ENCODE results near the gene ONECUT2. TPM values are rescaled to one million over a fixed set of nuclear protein-coding genes. Genes with fewer than 3 reads are reported as not detected.

The ONECUT2 gene
- total and polyA plus RNA-seq, 9 donors = under 0.01 to 0.30 (median 0.10) TPM

- no peak for DNase-seq
- intact Hi-C loops (cut with DNase I) = no loop called here
- no peaks in the 10 kb centered on the region for H3K4me1 ChIP-seq (ENCODE audit: insufficient read depth)
- no peak overlapping the region for H3K27ac ChIP-seq
- no peaks in the 10 kb centered on the region for H3K9me3 ChIP-seq
- no peaks in the 10 kb centered on the region for H3K27me3 ChIP-seq
- no peaks in the 10 kb centered on the region for H3K36me3 ChIP-seq
- no peak overlapping the region for H3K4me3 ChIP-seq
- no peak for TF ChIP-seq POLR2A (IDR thresholded peaks at IDR 0.05)
- TF ChIP-seq EP300 (IDR thresholded peaks at IDR 0.05) = no peak
- no peak for TF ChIP-seq CTCF (IDR thresholded peaks at IDR 0.05)
- 69 to 83% (median 75%) methylated on average over 4 of the region's 4 CpGs for WGBS, 3 donors
Observed at GRCh38 chr18:57416542-57416941, 18.6 kb upstream of the ONECUT2 start.

GRCh38 chr18:57422313-57422872 lies 12.8 kb upstream of the ONECUT2 start:
- TF ChIP-seq CTCF (IDR thresholded peaks at IDR 0.05) (no peak), POLR2A (IDR thresholded peaks at IDR 0.05) (no peak), EP300 (IDR thresholded peaks at IDR 0.05) (no peak)

DNA sequence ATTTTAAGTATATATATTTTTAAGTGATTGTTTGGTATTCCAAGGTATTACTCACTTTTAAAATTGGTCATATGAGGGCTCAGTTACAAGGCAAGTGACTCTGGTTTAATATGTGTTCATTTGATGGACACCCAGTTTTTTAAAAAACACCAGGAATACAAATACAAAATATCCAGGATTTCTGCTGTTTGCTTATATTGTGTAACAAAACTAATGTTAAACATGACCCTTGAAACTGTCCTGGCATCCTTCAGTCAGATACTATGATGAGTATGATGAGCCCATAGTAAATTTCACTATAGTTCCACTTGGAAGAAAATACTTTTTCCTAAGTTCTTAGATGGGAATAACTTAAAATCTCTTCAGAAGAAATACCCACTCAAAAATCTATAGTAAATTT lies 11.4 kb upstream of the ONECUT2 start:
- no peak for DNase-seq
- TF ChIP-seq CTCF (IDR thresholded peaks at IDR 0.05) (no peak), EP300 (IDR thresholded peaks at IDR 0.05) (no peak), POLR2A (IDR thresholded peaks at IDR 0.05) (no peak)
- Histone ChIP-seq H3K27me3 (peaks cover 8% of the 10 kb centered on the region), H3K9me3 (peaks cover 0 to 8% of the 10 kb centered on the region in 2 donors), H3K4me1 (ENCODE audit: insufficient read depth) (peaks cover 6% of the 10 kb centered on the region), H3K36me3 (no peaks in the 10 kb centered on the region), H3K4me3 (no peak overlapping the region), H3K27ac (no peak overlapping the region)
- intact Hi-C loops (cut with DNase I) = no loop called here

More at GRCh38 chr18:57422313-57422872, 12.8 kb upstream of the ONECUT2 start:
- no peaks in the 10 kb centered on the region for H3K9me3 ChIP-seq
- H3K4me3 ChIP-seq = no peak overlapping the region
- WGBS, 3 donors = 65 to 72% (median 72%) methylated on average over 3 of the region's 3 CpGs
- no peaks in the 10 kb centered on the region for H3K27me3 ChIP-seq
- no peaks in the 10 kb centered on the region for H3K4me1 ChIP-seq (ENCODE audit: insufficient read depth)
- H3K36me3 ChIP-seq = no peaks in the 10 kb centered on the region
- intact Hi-C loops (cut with DNase I) = no loop called here
- H3K27ac ChIP-seq = no peak overlapping the region
- no peak for DNase-seq

- Histone ChIP-seq H3K4me1 (ENCODE audit: insufficient read depth) (peaks cover 7% of the 10 kb centered on the region), H3K4me3 (no peak overlapping the region), H3K27me3 (peaks cover 8% of the 10 kb centered on the region), H3K27ac (no peak overlapping the region), H3K36me3 (no peaks in the 10 kb centered on the region), H3K9me3 (peaks cover 0 to 11% of the 10 kb centered on the region in 2 donors)
- TF ChIP-seq CTCF (IDR thresholded peaks at IDR 0.05) = no peak
- no peak for TF ChIP-seq EP300 (IDR thresholded peaks at IDR 0.05)
- no peak for TF ChIP-seq POLR2A (IDR thresholded peaks at IDR 0.05)
- 56 to 69% (median 61%) methylated on average over 5 of the region's 5 CpGs for WGBS, 3 donors
- no peak for DNase-seq
- intact Hi-C loops (cut with DNase I) = no loop called here
Observed at GRCh38 chr18:57425096-57425495, 10.1 kb upstream of the ONECUT2 start.

Measured in ovary (tissue), 9 donors.